Esophagus (tissue), 2 donors: Measurements from ENCODE around the gene LLPH. TPM values are rescaled to one million over a fixed set of nuclear protein-coding genes. Genes with fewer than 3 reads are reported as not detected.

Experiments
- H3K27ac ChIP-seq, 2 donors: one replicate each; pipeline ENCODE4 v1.5.1; 2013; ENCODE audit warnings: low read depth in 2 of 2, mild to moderate bottlenecking in 2 of 2, inconsistent platforms in 1 of 2, low read length in 1 of 2, moderate library complexity in 1 of 2
- H3K27me3 ChIP-seq, 2 donors: one replicate each; pipeline ENCODE4 v1.6.1; 2013; ENCODE audit warnings: low read length in 2 of 2, control low read depth in 1 of 2, mild to moderate bottlenecking in 1 of 2; ENCODE audit not compliant: insufficient read depth in 2 of 2, control insufficient read depth in 1 of 2
- H3K36me3 ChIP-seq, 2 donors: one replicate each; pipeline ENCODE4 v1.6.1; 2013; ENCODE audit warnings: low read length in 1 of 2; ENCODE audit not compliant: control insufficient read depth in 2 of 2, insufficient read depth in 2 of 2
- H3K4me1 ChIP-seq, 2 donors: one replicate each; pipeline ENCODE4 v1.6.1; 2013; ENCODE audit warnings: low read length in 1 of 2; ENCODE audit not compliant: control insufficient read depth in 2 of 2, insufficient read depth in 2 of 2
- H3K4me3 ChIP-seq, 2 donors: one replicate each; pipeline ENCODE4 v1.5.1; 2013; ENCODE audit warnings: low read length in 2 of 2, mild to moderate bottlenecking in 2 of 2, low read depth in 1 of 2, moderate library complexity in 1 of 2
- H3K9me3 ChIP-seq, 2 donors: one replicate each; pipeline ENCODE4 v1.6.1; 2013; ENCODE audit warnings: mild to moderate bottlenecking in 2 of 2, low read depth in 1 of 2, low read length in 1 of 2, moderate library complexity in 1 of 2; ENCODE audit not compliant: control insufficient read depth in 2 of 2, insufficient read depth in 1 of 2
- WGBS, 2 donors: extraction: QIAGEN DNeasy Blood & Tissue Kit; methylation state at CpG; one replicate each; pipeline ENCODE4 v1.1.7; 2013; 5-methylcytosine and 5-hydroxymethylcytosine counted together
- polyA plus RNA-seq, 2 donors: library from polyadenylated mRNA; stranded (reverse); fragments of 200-250 nt; gene quantifications; one replicate each; pipeline ENCODE4 v1.2.3, GENCODE V29; 2013
- donor health status: healthy with polysubstance abuse.
- donor health status: Bipolar disorder and iron deficiency.

Gene LLPH
- polyA plus RNA-seq, 2 donors, result 6.3 to 17.6 TPM

- 72 to 75% methylated on average over 4 of the region's 4 CpGs for WGBS, 2 donors
- H3K27ac ChIP-seq, result no peak overlapping the region
- H3K4me1 ChIP-seq, result no peaks in the 10 kb centered on the region
Measured at GRCh38 chr12:66109056-66109455, 21.5 kb downstream of the LLPH start.

GRCh38 chr12:66108386-66108785, 22.2 kb downstream of the LLPH start:
- Histone ChIP-seq H3K27ac (no peak overlapping the region), H3K36me3 (no peaks in the 10 kb centered on the region), H3K27me3 (no peaks in the 10 kb centered on the region), H3K4me1 (no peaks in the 10 kb centered on the region), H3K9me3 (no peaks in the 10 kb centered on the region), H3K4me3 (no peak overlapping the region)
- WGBS, 2 donors, result 79 to 86% methylated on average over 1 of the region's 1 CpG

More at GRCh38 chr12:66109056-66109455, 21.5 kb downstream of the LLPH start:
- Histone ChIP-seq H3K9me3 (no peaks in the 10 kb centered on the region), H3K36me3 (no peaks in the 10 kb centered on the region), H3K4me3 (no peak overlapping the region), H3K27me3 (no peaks in the 10 kb centered on the region)

GRCh38 chr12:66107451-66107915, 23.1 kb downstream of the LLPH start:
- Histone ChIP-seq H3K27ac (no peak overlapping the region), H3K36me3 (no peaks in the 10 kb centered on the region), H3K4me3 (no peak overlapping the region), H3K27me3 (no peaks in the 10 kb centered on the region), H3K4me1 (no peaks in the 10 kb centered on the region), H3K9me3 (no peaks in the 10 kb centered on the region)
- 24 to 28% methylated on average over 9 of the region's 9 CpGs for WGBS, 2 donors

- H3K9me3 ChIP-seq, result no peaks in the 10 kb centered on the region
Measured at GRCh38 chr12:66103016-66103913, 27.3 kb downstream of the LLPH start.

DNA sequence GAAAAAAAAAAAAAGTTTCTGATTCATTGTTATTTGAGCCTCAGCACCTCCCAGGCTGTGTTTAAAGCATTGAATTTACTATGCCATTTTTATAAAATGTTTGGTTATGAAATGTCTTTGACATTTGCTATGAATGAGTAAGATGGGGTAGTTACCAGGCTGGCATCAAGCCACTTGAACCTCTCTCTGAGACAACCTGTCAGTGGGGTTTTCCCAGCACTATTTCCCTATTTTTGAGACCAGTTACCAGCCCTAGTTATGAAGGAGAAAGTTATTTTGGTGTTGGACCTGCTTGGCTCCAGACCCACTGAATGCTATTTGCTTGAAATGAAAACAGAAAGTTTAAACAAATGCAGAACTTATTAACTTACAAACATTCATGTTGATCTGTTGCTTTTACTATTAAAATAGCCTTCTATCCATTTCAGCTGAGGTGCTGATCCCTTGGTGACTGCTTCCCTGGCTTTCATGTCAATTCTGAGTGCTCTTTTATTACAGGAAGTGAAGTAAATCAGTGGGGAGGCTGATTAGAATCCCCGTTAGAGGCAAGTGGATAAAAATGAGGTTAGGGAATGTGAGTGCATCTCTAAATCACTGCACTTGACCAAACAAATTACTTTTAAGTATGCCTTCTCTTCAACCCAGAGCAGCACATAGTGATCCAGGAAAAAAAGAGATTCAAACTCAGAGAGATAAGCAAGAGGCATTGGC, 37.8 kb downstream of the LLPH start:
- Histone ChIP-seq H3K9me3 (no peaks in the 10 kb centered on the region), H3K4me1 (no peaks in the 10 kb centered on the region), H3K27me3 (no peaks in the 10 kb centered on the region), H3K36me3 (no peaks in the 10 kb centered on the region), H3K27ac (no peak overlapping the region), H3K4me3 (no peak overlapping the region)
- 7 to 17% methylated on average over 1 of the region's 1 CpG for WGBS, 2 donors

More at GRCh38 chr12:66103016-66103913, 27.3 kb downstream of the LLPH start:
- WGBS, 2 donors, result 86 to 88% methylated on average over 3 of the region's 3 CpGs
- Histone ChIP-seq H3K4me1 (no peaks in the 10 kb centered on the region), H3K4me3 (no peak overlapping the region), H3K27ac (no peak overlapping the region), H3K36me3 (no peaks in the 10 kb centered on the region), H3K27me3 (no peaks in the 10 kb centered on the region)

- Histone ChIP-seq H3K36me3 (no peaks in the 10 kb centered on the region), H3K27ac (no peak overlapping the region), H3K4me1 (no peaks in the 10 kb centered on the region), H3K4me3 (no peak overlapping the region), H3K27me3 (no peaks in the 10 kb centered on the region), H3K9me3 (no peaks in the 10 kb centered on the region)
- 69 to 79% methylated on average over 4 of the region's 4 CpGs for WGBS, 2 donors
Measured at GRCh38 chr12:66090157-66090556, 40.4 kb downstream of the LLPH start.

- Histone ChIP-seq H3K27me3 (no peaks in the 10 kb centered on the region), H3K4me3 (no peak overlapping the region), H3K36me3 (no peaks in the 10 kb centered on the region), H3K4me1 (no peaks in the 10 kb centered on the region), H3K9me3 (no peaks in the 10 kb centered on the region), H3K27ac (no peak overlapping the region)
- 31 to 37% methylated on average over 10 of the region's 10 CpGs for WGBS, 2 donors
Measured at GRCh38 chr12:66087365-66087943, 43.1 kb downstream of the LLPH start.

DNA sequence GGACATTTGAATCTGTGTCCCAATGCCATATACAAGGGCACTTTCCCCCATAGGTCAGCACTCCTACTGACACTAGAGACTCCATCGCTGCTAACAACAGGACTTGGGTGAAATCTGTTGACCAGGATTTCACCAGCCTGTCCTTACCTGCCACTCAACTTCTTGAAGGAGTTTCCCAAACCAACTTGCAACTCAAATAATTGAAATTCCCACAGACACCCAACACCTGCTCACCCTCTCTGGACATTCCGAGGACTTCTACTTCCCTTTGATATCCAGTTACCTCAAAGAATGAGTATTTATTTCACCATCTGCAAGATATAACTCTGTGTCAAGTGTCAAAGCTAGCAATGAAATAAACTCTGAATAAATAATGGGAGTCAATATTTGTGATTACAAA, 44.6 kb downstream of the LLPH start:
- WGBS, 2 donors, result 89% methylated on average over 2 of the region's 2 CpGs
- no peaks in the 10 kb centered on the region for H3K27me3 ChIP-seq
- H3K9me3 ChIP-seq, result no peaks in the 10 kb centered on the region
- H3K4me3 ChIP-seq, result no peak overlapping the region
- H3K36me3 ChIP-seq, result no peaks in the 10 kb centered on the region
- no peaks in the 10 kb centered on the region for H3K4me1 ChIP-seq
- H3K27ac ChIP-seq, result no peak overlapping the region

DNA sequence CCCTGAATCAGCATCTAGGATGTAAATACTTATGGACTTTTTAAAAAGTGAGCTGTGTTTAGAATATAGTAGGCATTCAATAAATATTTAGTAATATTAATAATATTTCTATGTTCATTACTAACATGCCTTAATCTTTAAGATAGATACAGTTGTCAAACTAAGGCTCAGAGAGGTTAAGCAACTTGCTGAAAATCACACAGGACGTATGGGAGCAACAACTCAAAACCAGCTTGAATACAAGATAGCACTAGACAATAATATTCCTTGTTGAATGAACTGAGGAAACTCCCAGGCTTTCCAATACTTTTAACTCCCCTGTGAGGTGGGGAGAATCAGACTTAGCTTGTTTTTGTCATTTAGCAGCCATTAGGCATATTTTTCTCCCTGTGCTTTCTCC, 45.3 kb downstream of the LLPH start:
- no peaks in the 10 kb centered on the region for H3K4me1 ChIP-seq
- no peaks in the 10 kb centered on the region for H3K9me3 ChIP-seq
- no peaks in the 10 kb centered on the region for H3K36me3 ChIP-seq
- WGBS, 2 donors, result 62 to 77% methylated on average over 1 of the region's 1 CpG
- H3K27me3 ChIP-seq, result no peaks in the 10 kb centered on the region
- H3K4me3 ChIP-seq, result no peak overlapping the region
- no peak overlapping the region for H3K27ac ChIP-seq
